CD14-positive monocyte (primary cell): ENCODE data around the gene RPGRIP1. TPM values are rescaled to one million over a fixed set of nuclear protein-coding genes. Genes with fewer than 3 reads are reported as not detected.

Source experiments
- DNase-seq, 3 donors: peaks; one replicate each; pipeline ENCODE4 v3.0.0-alpha.2; 2011 to 2022
- H2AFZ ChIP-seq: 2 replicates; pipeline ENCODE4 v1.6.0; 2012; ENCODE audit warnings: mild to moderate bottlenecking, low read depth, low read length, inconsistent platforms; ENCODE audit not compliant: insufficient read depth, poor library complexity, severe bottlenecking
- H3K27ac ChIP-seq, 2 donors: 1 replicate in 1 of 2; 2 replicates in 1 of 2; pipeline ENCODE4 v1.5.1; 2012 to 2013; ENCODE audit warnings: low read length in 2 of 2, control low read depth in 1 of 2, inconsistent platforms in 1 of 2, low read depth in 1 of 2, mild to moderate bottlenecking in 1 of 2
- H3K27me3 ChIP-seq, 2 donors: one replicate each; pipeline versions ENCODE4 v1.6.0 to v1.6.1; 2011 to 2013; ENCODE audit warnings: low read length in 2 of 2; ENCODE audit not compliant: control insufficient read depth in 2 of 2, insufficient read depth in 2 of 2
- H3K36me3 ChIP-seq, 2 donors: replicated peaks in 1 of 2; 1 replicate in 1 of 2; 2 replicates in 1 of 2; pipeline versions ENCODE4 v1.5.1 to v1.6.1; 2012 to 2013; ENCODE audit warnings: low read length in 2 of 2, control low read depth in 1 of 2, inconsistent platforms in 1 of 2, mild to moderate bottlenecking in 1 of 2; ENCODE audit not compliant: insufficient read depth in 2 of 2, control insufficient read depth in 1 of 2
- H3K4me1 ChIP-seq, 2 donors: 1 replicate in 1 of 2; 2 replicates in 1 of 2; pipeline versions ENCODE4 v1.5.1 to v1.6.1; 2012 to 2013; ENCODE audit warnings: low read length in 2 of 2, control low read depth in 1 of 2, inconsistent platforms in 1 of 2, mild to moderate bottlenecking in 1 of 2, moderate library complexity in 1 of 2; ENCODE audit not compliant: insufficient read depth in 2 of 2, control insufficient read depth in 1 of 2
- H3K4me2 ChIP-seq: replicated peaks from 2 replicates; pipeline ENCODE3; 2012; ENCODE audit warnings: low read length, moderate library complexity, mild to moderate bottlenecking; ENCODE audit not compliant: poor library complexity, severe bottlenecking; ENCODE audit errors: extremely low read depth
- H3K4me3 ChIP-seq, 3 experiments: fragments of 200-600 bp in 1 of 3; sonication (generic) in 1 of 3; replicated peaks in 1 of 3; 1 replicate in 2 of 3; 2 replicates in 1 of 3; pipeline ENCODE4 v1.5.1; 2011 to 2013; ENCODE audit warnings: low read length in 3 of 3, mild to moderate bottlenecking in 3 of 3, control low read depth in 2 of 3, low read depth in 2 of 3, inconsistent platforms in 1 of 3, moderate library complexity in 1 of 3
- H3K79me2 ChIP-seq: 2 replicates; pipeline ENCODE4 v1.6.0; 2012; ENCODE audit warnings: mild to moderate bottlenecking, control low read depth, inconsistent platforms, low read length, moderate library complexity; ENCODE audit not compliant: insufficient read depth
- H3K9ac ChIP-seq: 2 replicates; pipeline ENCODE4 v1.6.0; 2017; ENCODE audit warnings: low read length, mild to moderate bottlenecking; ENCODE audit not compliant: insufficient read depth, poor library complexity, severe bottlenecking
- H3K9me3 ChIP-seq, 2 donors: replicated peaks in 1 of 2; 1 replicate in 1 of 2; 2 replicates in 1 of 2; pipeline versions ENCODE4 v1.5.1 to v1.6.1; 2012 to 2013; ENCODE audit warnings: low read length in 2 of 2, control low read depth in 1 of 2; ENCODE audit not compliant: control insufficient read depth in 1 of 2, insufficient read depth in 1 of 2
- H4K20me1 ChIP-seq: 2 replicates; pipeline ENCODE4 v1.6.0; 2012; ENCODE audit warnings: mild to moderate bottlenecking, low read length, control low read depth, moderate library complexity; ENCODE audit not compliant: insufficient read depth
- H3K27ac Mint-ChIP-seq, 7 donors: one replicate each; pipeline ENCODE4 v1.8.0; 2020; ENCODE audit warnings: mild to moderate bottlenecking in 7 of 7, mixed read lengths in 7 of 7, moderate library complexity in 6 of 7, inconsistent platforms in 2 of 7
- H3K27me3 Mint-ChIP-seq, 3 donors: one replicate each; pipeline ENCODE4 v1.8.0; 2021 to 2022; ENCODE audit warnings: low read depth in 3 of 3, mild to moderate bottlenecking in 3 of 3, mixed read lengths in 3 of 3, moderate library complexity in 3 of 3, inconsistent platforms in 1 of 3
- H3K36me3 Mint-ChIP-seq, 2 donors: one replicate each; pipeline ENCODE4 v1.8.0; 2020; ENCODE audit warnings: mixed read lengths in 2 of 2, inconsistent platforms in 1 of 2, mild to moderate bottlenecking in 1 of 2
- H3K4me1 Mint-ChIP-seq: one replicate; pipeline ENCODE4 v1.8.0; 2020; ENCODE audit warnings: mild to moderate bottlenecking, mixed read lengths
- H3K4me3 Mint-ChIP-seq, 2 donors: one replicate each; pipeline ENCODE4 v1.8.0; 2020; ENCODE audit warnings: mild to moderate bottlenecking in 2 of 2, mixed read lengths in 2 of 2, moderate library complexity in 1 of 2
- H3K9me3 Mint-ChIP-seq, 7 donors: one replicate each; pipeline ENCODE4 v1.8.0; 2020 to 2022; ENCODE audit warnings: mixed read lengths in 7 of 7, mild to moderate bottlenecking in 6 of 7, moderate library complexity in 6 of 7, inconsistent platforms in 2 of 7
- CTCF ChIP-seq: fragments of 200-600 bp; IDR thresholded peaks from one replicate; pipeline ENCODE4 v1.8.0; 2022; ENCODE audit warnings: antibody characterized with exemption, mild to moderate bottlenecking
- WGBS: methylation state at CpG from one replicate; pipeline ENCODE4 v1.1.5; 2013; ENCODE audit warnings: missing lambda C conversion rate; ENCODE audit not compliant: insufficient coverage; 5-methylcytosine and 5-hydroxymethylcytosine counted together
- intact Hi-C, 2 donors: fragments of 100-400 bp; cut with micrococcal nuclease; formaldehyde crosslinking; loops; one replicate each; pipeline versions ENCODE4 v1.15.0 to v1.15.1; 2023
- polyA plus RNA-seq, 3 donors: library from polyadenylated mRNA; depleted of rRNA in 1 of 3; unstranded in 2 of 3; stranded (reverse) in 1 of 3; fragments of 300-500 nt in 2 of 3; fragments of >200 nt in 1 of 3; fragmentation: Illumina TruSeq in 2 of 3; gene quantifications; 1 replicate in 2 of 3; 2 replicates in 1 of 3; pipeline ENCODE4 v1.2.3, GENCODE V29; 2012 to 2021

RPGRIP1 gene
- polyA plus RNA-seq, 3 donors: 4.7 to 10.4 (median 7.4) TPM

GRCh38 chr14:21326972-21327371 lies 47.1 kb downstream of the RPGRIP1 start:
- Histone ChIP-seq H3K36me3 (no peaks in the 10 kb centered on the region), H3K4me3 (no peak overlapping the region), H4K20me1 (no peaks in the 10 kb centered on the region), H2AFZ (no peak overlapping the region), H3K9me3 (no peaks in the 10 kb centered on the region), H3K27me3 (no peaks in the 10 kb centered on the region), H3K4me1 (no peaks in the 10 kb centered on the region), H3K4me2 (no peak overlapping the region), H3K79me2 (no peaks in the 10 kb centered on the region), H3K9ac (no peak overlapping the region), H3K27ac (no peak overlapping the region)
- intact Hi-C loops: no loop called here
- TF ChIP-seq CTCF: no peak
- Mint-ChIP-seq H3K36me3 (peaks cover 0 to 17% of the 10 kb centered on the region in 2 donors), H3K27ac (no peak overlapping the region), H3K4me3 (no peak overlapping the region), H3K4me1 (peaks cover 5% of the 10 kb centered on the region), H3K9me3 (peaks cover 0 to 3% (median 0%) of the 10 kb centered on the region in 7 donors), H3K27me3 (no peaks in the 10 kb centered on the region)
- no peak for DNase-seq
- WGBS: no CpG with 5 or more reads among the region's 1 CpG

Other genes with a start within 250 kb of the RPGRIP1 start
- gene TPPP2, start 249.9 kb upstream of the RPGRIP1 start, polyA plus RNA-seq: not detected
- gene RNASE13, start 245.3 kb upstream of the RPGRIP1 start, polyA plus RNA-seq: under 1 TPM in 1 of 3 donors, not detected in 2; 0.39 TPM
- gene RNASE7, start 237.7 kb upstream of the RPGRIP1 start, polyA plus RNA-seq: not detected
- not detected for gene RNASE8, start 222.3 kb upstream of the RPGRIP1 start, polyA plus RNA-seq
- gene ARHGEF40, start 209.8 kb upstream of the RPGRIP1 start, polyA plus RNA-seq: 100 to 1,000 TPM in 1 of 3 donors, 10 to 100 TPM in 2; 12.1 to 114 (median 15.3) TPM
- gene ZNF219, start 181.4 kb upstream of the RPGRIP1 start, polyA plus RNA-seq: 1 to 10 TPM in 1 of 3 donors, under 1 TPM in 2; 0.49 to 7.2 (median 0.68) TPM
- gene TMEM253, start 179.0 kb upstream of the RPGRIP1 start, polyA plus RNA-seq: under 1 TPM in 1 of 3 donors, not detected in 2; 0.05 TPM
- not detected for gene OR5AU1, start 124.0 kb upstream of the RPGRIP1 start, polyA plus RNA-seq
- 100 to 1,000 TPM; 391 to 609 (median 580) TPM for gene HNRNPC, start 10.6 kb upstream of the RPGRIP1 start, polyA plus RNA-seq
- gene SUPT16H, start 103.9 kb downstream of the RPGRIP1 start, polyA plus RNA-seq: 10 to 100 TPM; 15.7 to 37.3 (median 26.6) TPM
- gene CHD8, start 176.0 kb downstream of the RPGRIP1 start, polyA plus RNA-seq: 10 to 100 TPM in 2 of 3 donors, 1 to 10 TPM in 1; 8.2 to 34.2 (median 15.1) TPM
- 1 to 10 TPM; 2.1 to 9.9 (median 5.1) TPM for gene RAB2B, start 196.9 kb downstream of the RPGRIP1 start, polyA plus RNA-seq
- gene TOX4, start 197.1 kb downstream of the RPGRIP1 start, polyA plus RNA-seq: 10 to 100 TPM; 28.3 to 73.1 (median 68.5) TPM
- 100 to 1,000 TPM in 1 of 3 donors, 10 to 100 TPM in 1, 1 to 10 TPM in 1; 9.5 to 116 (median 10.8) TPM for gene METTL3, start 231.3 kb downstream of the RPGRIP1 start, polyA plus RNA-seq
- gene SALL2, start 246.3 kb downstream of the RPGRIP1 start, polyA plus RNA-seq: not detected